H1 (cell line): ENCODE results near the gene CUL4A. TPM values are rescaled to one million over a fixed set of nuclear protein-coding genes. Genes with fewer than 3 reads are reported as not detected.

Experiments
- CTCF ChIA-PET: fragments of 300-600 bp; sonication (Branson Sonifier 250); formaldehyde crosslinking; loops from one replicate; lab custom pipeline; 2021; ENCODE audit not compliant: partially characterized antibody; lab: Charles Lee
- POLR2A ChIA-PET: fragments of 300-600 bp; sonication (Branson Sonifier 250); formaldehyde crosslinking; loops from one replicate; lab custom pipeline; 2021; ENCODE audit warnings: inconsistent platforms; ENCODE audit not compliant: partially characterized antibody; lab: Charles Lee
- DNase-seq, 2 experiments: peaks; one replicate each; pipeline versions ENCODE4 v3.0.0 to v3.0.0-alpha.2; 2010 to 2022; ENCODE audit warnings: low spot score in 2 of 2, low read depth in 1 of 2, mixed read lengths in 1 of 2
- FAIRE-seq: peaks from 2 replicates; lab custom pipeline; 2011; peaks lifted over from hg19 to GRCh38; lab: Jason Lieb, UNC
- H2AFZ ChIP-seq: 2 replicates; pipeline ENCODE4 v1.8.1; 2012; ENCODE audit warnings: low read length, inconsistent platforms
- H2AK5ac ChIP-seq: 2 replicates; pipeline ENCODE4 v1.6.1; 2013; ENCODE audit warnings: low read depth, low read length
- H2BK120ac ChIP-seq: replicated peaks from 2 replicates; pipeline ENCODE3; 2013; ENCODE audit warnings: low read depth, low read length, inconsistent platforms
- H2BK12ac ChIP-seq: 2 replicates; pipeline ENCODE4 v1.6.1; 2013; ENCODE audit warnings: low read depth, low read length
- H2BK15ac ChIP-seq: 2 replicates; pipeline ENCODE4 v1.6.1; 2013; ENCODE audit warnings: low read length
- H2BK20ac ChIP-seq: 2 replicates; pipeline ENCODE4 v1.6.1; 2013; ENCODE audit warnings: low read length
- H2BK5ac ChIP-seq: 2 replicates; pipeline ENCODE4 v1.6.1; 2013; ENCODE audit warnings: low read depth, low read length
- H3K14ac ChIP-seq: 2 replicates; pipeline ENCODE4 v1.6.1; 2013; ENCODE audit warnings: inconsistent platforms; ENCODE audit not compliant: insufficient read length
- H3K18ac ChIP-seq: 2 replicates; pipeline ENCODE4 v1.6.1; 2013; ENCODE audit warnings: low read length; ENCODE audit errors: extremely low read depth
- H3K23ac ChIP-seq: 2 replicates; pipeline ENCODE4 v1.6.1; 2013; ENCODE audit warnings: inconsistent platforms; ENCODE audit not compliant: insufficient read length
- H3K23me2 ChIP-seq: 2 replicates; pipeline ENCODE4 v1.6.1; 2013; ENCODE audit warnings: low read depth, low read length
- H3K27ac ChIP-seq: 2 replicates; pipeline ENCODE4 v1.6.1; 2011; ENCODE audit warnings: low read depth, low read length, inconsistent platforms
- H3K27me3 ChIP-seq, 4 experiments: replicated peaks in 1 of 4; 1 replicate in 1 of 4; 2 replicates in 3 of 4; pipeline versions ENCODE4 v1.6.1 to v1.8.1; 2011 to 2013; ENCODE audit warnings: low read length in 3 of 4, mild to moderate bottlenecking in 3 of 4, inconsistent platforms in 2 of 4, mixed read lengths in 2 of 4, moderate library complexity in 1 of 4; ENCODE audit not compliant: control insufficient read depth in 3 of 4, insufficient read depth in 3 of 4; ENCODE audit errors: extremely low read depth in 1 of 4
- H3K36me3 ChIP-seq, 4 experiments: 2 replicates each; pipeline versions ENCODE4 v1.6.1 to v1.8.1; 2011 to 2013; ENCODE audit warnings: mild to moderate bottlenecking in 4 of 4, low read length in 3 of 4, moderate library complexity in 2 of 4, control low read depth in 1 of 4, inconsistent platforms in 1 of 4; ENCODE audit not compliant: insufficient read depth in 4 of 4, control insufficient read depth in 2 of 4
- H3K4ac ChIP-seq: replicated peaks from 2 replicates; pipeline ENCODE3; 2013; ENCODE audit warnings: low read length, low read depth, mixed read lengths, inconsistent platforms; ENCODE audit not compliant: insufficient read length
- H3K4me1 ChIP-seq, 4 experiments: replicated peaks in 1 of 4; 1 replicate in 1 of 4; 2 replicates in 3 of 4; pipeline versions ENCODE4 v1.6.1 to v1.8.1; 2011 to 2013; ENCODE audit warnings: low read length in 3 of 4, inconsistent platforms in 2 of 4, mixed read lengths in 1 of 4; ENCODE audit not compliant: insufficient read depth in 4 of 4, control insufficient read depth in 3 of 4
- H3K4me2 ChIP-seq, 2 experiments: 2 replicates each; pipeline versions ENCODE4 v1.6.1 to v1.8.1; 2011 to 2013; ENCODE audit warnings: low read depth in 2 of 2, low read length in 2 of 2, control low read depth in 1 of 2, inconsistent platforms in 1 of 2, mild to moderate bottlenecking in 1 of 2; ENCODE audit not compliant: insufficient read depth in 1 of 2
- H3K4me3 ChIP-seq, 4 experiments: fragments of 200-600, 300-600 bp in 1 of 4; sonication (generic), shearing (Covaris generic), sonication (Bioruptor Twin) in 1 of 4; 2 replicates each; pipeline versions ENCODE4 v1.5.1 to v1.8.1; 2011 to 2016; ENCODE audit warnings: low read length in 4 of 4, low read depth in 3 of 4, control low read depth in 2 of 4, inconsistent platforms in 2 of 4, mild to moderate bottlenecking in 2 of 4, mixed read lengths in 1 of 4, moderate library complexity in 1 of 4; ENCODE audit not compliant: insufficient read depth in 2 of 4; ENCODE audit errors: extremely low read depth in 1 of 4
- H3K56ac ChIP-seq: replicated peaks from 2 replicates; pipeline ENCODE3; 2013; ENCODE audit warnings: low read depth, mild to moderate bottlenecking, mixed read lengths, low read length, inconsistent platforms; ENCODE audit not compliant: insufficient read length
- H3K79me1 ChIP-seq: 2 replicates; pipeline ENCODE4 v1.6.1; 2013; ENCODE audit warnings: low read depth, low read length, control low read depth
- H3K79me2 ChIP-seq, 2 experiments: 2 replicates each; pipeline versions ENCODE4 v1.6.1 to v1.8.1; 2012 to 2013; ENCODE audit warnings: low read length in 2 of 2, mild to moderate bottlenecking in 2 of 2, inconsistent platforms in 1 of 2; ENCODE audit not compliant: insufficient read depth in 2 of 2, control insufficient read depth in 1 of 2
- H3K9ac ChIP-seq, 4 experiments: replicated peaks in 1 of 4; 1 replicate in 1 of 4; 2 replicates in 3 of 4; pipeline versions ENCODE4 v1.6.1 to v1.8.1; 2011 to 2013; ENCODE audit warnings: low read depth in 3 of 4, low read length in 3 of 4, control low read depth in 2 of 4, mild to moderate bottlenecking in 2 of 4, moderate library complexity in 2 of 4, inconsistent platforms in 1 of 4; ENCODE audit errors: extremely low read depth in 1 of 4
- H3K9me3 ChIP-seq, 2 experiments: 2 replicates each; pipeline versions ENCODE4 v1.6.1 to v1.8.1; 2012 to 2013; ENCODE audit warnings: mild to moderate bottlenecking in 2 of 2, moderate library complexity in 2 of 2, control low read depth in 1 of 2, inconsistent platforms in 1 of 2, low read depth in 1 of 2, low read length in 1 of 2, mixed read lengths in 1 of 2; ENCODE audit not compliant: insufficient read depth in 2 of 2
- H4K20me1 ChIP-seq, 2 experiments: replicated peaks in 1 of 2; 2 replicates each; pipeline versions ENCODE3 to v1.8.1; 2011 to 2013; ENCODE audit warnings: inconsistent platforms in 2 of 2, low read length in 2 of 2, mild to moderate bottlenecking in 1 of 2; ENCODE audit not compliant: insufficient read depth in 2 of 2, control insufficient read depth in 1 of 2
- H4K5ac ChIP-seq: 2 replicates; pipeline ENCODE4 v1.6.1; 2013; ENCODE audit warnings: low read length, low read depth, mixed read lengths, inconsistent platforms; ENCODE audit not compliant: insufficient read length
- H4K8ac ChIP-seq: 2 replicates; pipeline ENCODE4 v1.8.0; 2013; ENCODE audit warnings: mild to moderate bottlenecking, moderate library complexity, low read length, inconsistent platforms; ENCODE audit not compliant: insufficient read depth; ENCODE audit errors: extremely low read depth
- H4K91ac ChIP-seq: replicated peaks from 2 replicates; pipeline ENCODE3; 2013; ENCODE audit warnings: low read length, mixed read lengths, inconsistent platforms; ENCODE audit not compliant: insufficient read length
- CBX5 ChIP-seq: fragments of 300-800, 300-1000 bp; sonication (generic); IDR thresholded peaks from 2 replicates; pipeline ENCODE4 v1.7.1; 2016; ENCODE audit warnings: antibody characterized with exemption, low read length, low read depth
- CTBP2 ChIP-seq: IDR thresholded peaks from 2 replicates; pipeline ENCODE4 v1.7.0; 2011; ENCODE audit warnings: borderline replicate concordance, mild to moderate bottlenecking, moderate library complexity, mixed read lengths, low read length; ENCODE audit not compliant: insufficient read depth, insufficient read length
- HDAC6 ChIP-seq: IDR thresholded peaks from one replicate; pipeline ENCODE4 v1.7.1; 2012; ENCODE audit warnings: low read depth, mild to moderate bottlenecking, inconsistent platforms, low read length, moderate library complexity
- JUND ChIP-seq: IDR thresholded peaks from 2 replicates; pipeline ENCODE4 v1.6.1; 2011; ENCODE audit warnings: mild to moderate bottlenecking, improper control_type of control experiment, low read length
- KDM5A ChIP-seq: fragments of 200-600 bp; IDR thresholded peaks from 2 replicates; pipeline ENCODE4 v1.7.1; 2012; ENCODE audit warnings: mild to moderate bottlenecking, low read length, inconsistent platforms, mixed read lengths
- MAFK ChIP-seq: IDR thresholded peaks from 2 replicates; pipeline ENCODE4 v1.6.1; 2012; ENCODE audit warnings: low read depth, mild to moderate bottlenecking, improper control_type of control experiment, low read length
- TAF7 ChIP-seq: optimal IDR thresholded peaks from 2 replicates; pipeline ENCODE3; 2011; ENCODE audit warnings: low read depth, mild to moderate bottlenecking, inconsistent platforms, low read length, moderate library complexity, borderline replicate concordance
- WGBS, 2 experiments: shearing (Covaris generic) in 1 of 2; methylation state at CpG; one replicate each; pipeline versions ENCODE4 v1.1.6 to v1.1.7; 2013 to 2015; ENCODE audit warnings: low lambda C conversion rate in 2 of 2, mixed read lengths in 2 of 2, inconsistent platforms in 1 of 2, low coverage in 1 of 2, missing lambda C conversion rate in 1 of 2; ENCODE audit not compliant: insufficient replicate concordance in 2 of 2, insufficient coverage in 1 of 2, insufficient read length in 1 of 2; ENCODE audit errors: extremely low coverage in 1 of 2, missing lambda C conversion rate in 1 of 2; 5-methylcytosine and 5-hydroxymethylcytosine counted together
- polyA plus RNA-seq, 7 experiments: library from polyadenylated mRNA; depleted of rRNA in 3 of 7; stranded (reverse) in 5 of 7; unstranded in 2 of 7; fragments of >200 nt in 5 of 7; fragments of 200-250 nt in 2 of 7; gene quantifications; 1 replicate in 5 of 7; 2 replicates in 1 of 7; 4 replicates in 1 of 7; pipeline versions ENCODE4 v1.2.1 to v1.2.3, GENCODE V29; 2011 to 2013; ENCODE audit warnings: missing spikeins in 2 of 7, mixed read lengths in 2 of 7
- total RNA-seq: library from RNA; stranded (reverse); fragmentation: NEBNext Ultra II Directional; extraction: Animal tissue kit (Norgen Biotek cat#: 25700); gene quantifications from 2 replicates; pipeline ENCODE4 v1.2.1, GENCODE V29; 2021
- TF ChIP-seq, protein P1 (sequence below): IDR thresholded peaks from 2 replicates; pipeline ENCODE4 v1.6.1; 2012; ENCODE audit warnings: inconsistent platforms

CUL4A gene
- total and polyA plus RNA-seq, 2 of the 8 experiments (the other 6 are each of a cell fraction or from before 2014, with no cell fraction given) = 54.7 to 101 TPM

DNA sequence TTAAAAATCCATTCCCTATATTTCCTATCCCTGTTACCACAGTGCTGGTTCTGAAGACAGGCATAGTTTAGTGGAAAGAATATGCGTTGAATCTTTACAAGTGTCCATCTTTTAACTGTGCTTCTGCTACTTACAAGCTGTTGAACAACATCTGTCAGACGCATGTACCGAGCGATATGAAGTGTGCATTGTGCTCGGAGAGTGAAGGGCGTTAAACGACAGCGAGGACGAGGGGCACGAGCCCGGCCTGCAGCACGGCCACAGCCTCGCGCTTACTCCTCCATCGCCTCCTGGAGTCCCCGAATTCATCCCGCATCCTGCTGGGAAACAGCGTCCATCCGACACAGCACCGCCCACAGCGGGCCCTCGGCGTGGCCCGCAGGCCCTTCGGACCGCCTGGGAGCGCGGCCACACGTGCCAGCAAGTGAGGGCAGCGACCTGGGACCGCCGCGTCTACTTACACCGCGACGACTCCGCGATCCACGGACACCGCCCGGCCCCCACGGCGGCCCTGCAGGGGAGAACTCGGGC, 1.5 kb upstream of the CUL4A start:
- H3K4me1 ChIP-seq = peaks cover 2 to 7% (median 3%) of the 10 kb centered on the region in 4 experiments; a peak in 5 of 7 replicates
- peak overlapping the region; percentile 68 to 95 for H3K4me2 ChIP-seq
- H3K9ac ChIP-seq = peak overlapping the region; percentile 60 to 92 (median 92)
- no peak overlapping the region for H2BK120ac ChIP-seq
- H3K56ac ChIP-seq = peak overlapping the region; percentile 71
- no peak overlapping the region for H3K23ac ChIP-seq
- H4K8ac ChIP-seq = peak overlapping the region; percentile 99
- no peaks in the 10 kb centered on the region for H3K9me3 ChIP-seq
- peak in 1 of 2 experiments; percentile 67 for DNase-seq
- H4K20me1 ChIP-seq = peaks cover 10 to 27% of the 10 kb centered on the region in 2 experiments
- H2BK5ac ChIP-seq = peak overlapping the region; percentile 92
- H3K18ac ChIP-seq = peak overlapping the region; percentile 51; the same call in 1 of the 2 replicates
- peak overlapping the region; percentile 43; the same call in 1 of the 2 replicates for H2AFZ ChIP-seq
- no peak for FAIRE-seq
- peaks cover 5% of the 10 kb centered on the region for H3K23me2 ChIP-seq
- CTCF ChIA-PET = interaction anchor here (1.5 kb wide), 1 partner anchor 10 kb away, joined by 6 read pairs; no protein-coding TSS in a partner anchor
- H4K91ac ChIP-seq = peak overlapping the region; percentile 61
- no peak overlapping the region for H2BK20ac ChIP-seq
- peaks cover 42 to 84% of the 10 kb centered on the region in 2 experiments for H3K79me2 ChIP-seq
- 3% methylated on average over 43 of the region's 44 CpGs; no CpG with 5 or more reads in 1 of the 2 experiments for WGBS, 2 experiments
- H3K79me1 ChIP-seq = peaks cover 20% of the 10 kb centered on the region
- H2AK5ac ChIP-seq = no peak overlapping the region; the same call in 1 of the 2 replicates
- peak overlapping the region; percentile 76; the same call in 1 of the 2 replicates for H2BK15ac ChIP-seq
- POLR2A ChIA-PET = interaction anchor here (0.9 to 3.7 kb wide), 12 partner anchors 11 to 307 kb away, joined by 3 to 26 read pairs (median 4); partner anchors contain the start of genes GRTP1, LAMP1 and MCF2L
- H2BK12ac ChIP-seq = peak overlapping the region; percentile 72; the same call in 1 of the 2 replicates
- no peaks in the 10 kb centered on the region for H3K27me3 ChIP-seq
- H3K4ac ChIP-seq = peak overlapping the region; percentile 69
- peak overlapping the region; percentile 77 to 93 (median 84) for H3K4me3 ChIP-seq
- no peak overlapping the region for H3K14ac ChIP-seq
- peak overlapping the region; percentile 72 for H4K5ac ChIP-seq
- peaks cover 0 to 17% (median 1%) of the 10 kb centered on the region in 4 experiments; a peak in 4 of 8 replicates for H3K36me3 ChIP-seq
- H3K27ac ChIP-seq = peak overlapping the region; percentile 97
- TF ChIP-seq CTBP2 (no peak), TAF7 (no peak), JUND (no peak), KDM5A (no peak), MAFK (no peak), HDAC6 (no peak), CBX5 (no peak)
- TF ChIP-seq, protein P1, sequence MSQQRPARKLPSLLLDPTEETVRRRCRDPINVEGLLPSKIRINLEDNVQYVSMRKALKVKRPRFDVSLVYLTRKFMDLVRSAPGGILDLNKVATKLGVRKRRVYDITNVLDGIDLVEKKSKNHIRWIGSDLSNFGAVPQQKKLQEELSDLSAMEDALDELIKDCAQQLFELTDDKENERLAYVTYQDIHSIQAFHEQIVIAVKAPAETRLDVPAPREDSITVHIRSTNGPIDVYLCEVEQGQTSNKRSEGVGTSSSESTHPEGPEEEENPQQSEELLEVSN = no peak
